Colonic mucosa (tissue), 4 donors: ENCODE data around the gene ZSCAN10. TPM values are rescaled to one million over a fixed set of nuclear protein-coding genes. Genes with fewer than 3 reads are reported as not detected.
A peak's percentile ranks its signal among the peaks of the same experiment; 100 is the strongest.
"Not testable (repeated sequence)": the region's sequence is repeated elsewhere in the genome, so short reads cannot be mapped to it uniquely, and the experiment has no call there.

Experiments
- DNase-seq: peaks from one replicate; pipeline ENCODE4 v3.0.0-alpha.2; 2020
- H3K27ac ChIP-seq: fragments of 200-600 bp; one replicate; pipeline ENCODE4 v1.8.0; 2021
- H3K27me3 ChIP-seq: fragments of 200-600 bp; one replicate; pipeline ENCODE4 v1.8.0; 2021
- H3K36me3 ChIP-seq: fragments of 200-600 bp; one replicate; pipeline ENCODE4 v1.8.0; 2021
- H3K4me1 ChIP-seq: fragments of 200-600 bp; one replicate; pipeline ENCODE4 v1.8.0; 2021; ENCODE audit warnings: mild to moderate bottlenecking
- H3K4me3 ChIP-seq: fragments of 200-600 bp; one replicate; pipeline ENCODE4 v1.8.0; 2021
- H3K9ac ChIP-seq, 2 donors: one replicate each; pipeline ENCODE4 v1.7.0; 2013; ENCODE audit warnings: control low read depth in 2 of 2, low read depth in 2 of 2, low read length in 2 of 2
- H3K9me3 ChIP-seq: fragments of 200-600 bp; one replicate; pipeline ENCODE4 v1.8.0; 2021
- intact Hi-C: fragments of 100-400 bp; cut with DNase I; formaldehyde crosslinking; loops from one replicate; pipeline ENCODE4 v1.14.1; 2022
- total RNA-seq, 2 donors: library from RNA; stranded (reverse); fragmentation: NEBNext Ultra II Directional in 1 of 2; extraction: Animal tissue kit (Norgen Biotek cat#: 25700) in 1 of 2; gene quantifications; one replicate each; pipeline ENCODE4 v1.2.1, GENCODE V29; 2021
- TF ChIP-seq, protein P1 (sequence below): fragments of 200-600 bp; IDR thresholded peaks from one replicate; pipeline ENCODE4 v1.8.0; 2022; ENCODE audit warnings: antibody characterized with exemption, mild to moderate bottlenecking
- donor health status: healthy.
- donor health status: DM: no; HTN: no; CAD: no.
- donor health status: DM: no; HTN: no; CAD: no.

Gene ZSCAN10
- total RNA-seq, 2 donors from 2014 or later, result 0.86 TPM; not detected in 1

DNA sequence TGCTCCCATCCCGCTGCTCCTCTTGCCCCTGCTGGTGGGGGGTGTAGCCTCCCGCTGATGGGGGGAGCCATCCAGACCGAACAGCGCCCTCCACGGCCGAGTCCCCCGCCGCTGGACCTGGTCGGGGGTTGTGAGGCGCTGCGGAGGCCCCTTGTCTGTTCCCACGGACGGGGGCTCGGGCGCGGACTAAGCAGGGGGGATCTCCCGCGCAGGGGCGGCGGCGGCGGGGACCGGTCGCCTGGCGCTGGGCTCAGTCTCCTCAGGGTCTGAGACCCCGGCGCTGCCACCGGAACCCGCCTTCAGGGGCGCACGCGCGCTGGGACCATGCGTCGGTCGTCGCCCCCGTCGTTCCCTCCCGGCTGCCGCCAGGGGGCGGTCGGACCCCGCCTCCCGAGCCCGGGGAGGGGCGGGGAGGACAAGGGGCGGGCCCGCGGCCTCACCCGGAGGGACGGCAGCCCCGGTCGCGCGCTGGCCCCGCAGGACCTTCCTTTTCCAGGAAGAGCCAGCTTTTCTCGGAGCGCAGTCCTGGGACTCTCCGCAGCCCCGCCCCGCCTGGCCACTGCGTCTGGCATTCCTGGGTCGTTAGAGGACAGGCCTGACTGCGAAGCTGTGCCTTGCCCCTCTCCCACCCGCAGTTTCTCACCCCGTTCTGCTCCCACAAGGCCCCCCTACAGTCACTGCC lies 39.9 kb downstream of the ZSCAN10 start:
- intact Hi-C loops, result loop anchor here (5.0 kb wide), 1 partner anchor 68 kb away; no protein-coding TSS in a partner anchor
- Histone ChIP-seq H3K9me3 (no peaks in the 10 kb centered on the region), H3K4me1 (peaks cover 12% of the 10 kb centered on the region)

DNA sequence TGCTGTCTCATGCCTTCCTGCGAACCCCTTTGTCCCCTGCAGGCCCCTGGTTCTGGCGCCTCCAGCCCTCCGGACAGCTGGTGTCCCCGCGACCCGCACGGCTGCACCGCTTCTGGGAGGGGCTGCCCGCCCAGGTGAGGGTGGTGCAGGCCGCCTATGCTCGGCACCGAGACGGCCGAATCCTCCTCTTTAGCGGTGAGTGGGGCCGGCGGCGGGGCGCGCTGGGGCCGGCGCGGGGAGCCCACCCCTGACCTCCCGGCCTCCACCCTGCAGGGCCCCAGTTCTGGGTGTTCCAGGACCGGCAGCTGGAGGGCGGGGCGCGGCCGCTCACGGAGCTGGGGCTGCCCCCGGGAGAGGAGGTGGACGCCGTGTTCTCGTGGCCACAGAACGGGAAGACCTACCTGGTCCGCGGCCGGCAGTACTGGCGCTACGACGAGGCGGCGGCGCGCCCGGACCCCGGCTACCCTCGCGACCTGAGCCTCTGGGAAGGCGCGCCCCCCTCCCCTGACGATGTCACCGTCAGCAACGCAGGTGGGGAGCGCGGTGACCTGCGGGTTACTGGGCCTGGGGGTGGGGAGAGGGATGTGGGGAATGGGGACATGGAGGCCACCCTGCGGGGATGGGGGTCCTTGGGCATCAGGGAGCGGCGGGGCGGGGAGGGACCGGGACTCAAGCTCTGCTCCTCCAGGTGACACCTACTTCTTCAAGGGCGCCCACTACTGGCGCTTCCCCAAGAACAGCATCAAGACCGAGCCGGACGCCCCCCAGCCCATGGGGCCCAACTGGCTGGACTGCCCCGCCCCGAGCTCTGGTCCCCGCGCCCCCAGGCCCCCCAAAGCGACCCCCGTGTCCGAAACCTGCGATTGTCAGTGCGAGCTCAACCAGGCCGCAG lies 40.7 kb downstream of the ZSCAN10 start:
- Histone ChIP-seq H3K9ac (peak overlapping the region; percentile 92 to 97), H3K4me1 (peaks cover 12% of the 10 kb centered on the region), H3K27ac (peak overlapping the region; percentile 81), H3K36me3 (no peaks in the 10 kb centered on the region), H3K9me3 (no peaks in the 10 kb centered on the region), H3K27me3 (no peaks in the 10 kb centered on the region), H3K4me3 (peak overlapping the region; percentile 89)
- intact Hi-C loops, result loop anchor here (5.0 kb wide), 1 partner anchor 69 kb away; no protein-coding TSS in a partner anchor
- TF ChIP-seq, protein P1, sequence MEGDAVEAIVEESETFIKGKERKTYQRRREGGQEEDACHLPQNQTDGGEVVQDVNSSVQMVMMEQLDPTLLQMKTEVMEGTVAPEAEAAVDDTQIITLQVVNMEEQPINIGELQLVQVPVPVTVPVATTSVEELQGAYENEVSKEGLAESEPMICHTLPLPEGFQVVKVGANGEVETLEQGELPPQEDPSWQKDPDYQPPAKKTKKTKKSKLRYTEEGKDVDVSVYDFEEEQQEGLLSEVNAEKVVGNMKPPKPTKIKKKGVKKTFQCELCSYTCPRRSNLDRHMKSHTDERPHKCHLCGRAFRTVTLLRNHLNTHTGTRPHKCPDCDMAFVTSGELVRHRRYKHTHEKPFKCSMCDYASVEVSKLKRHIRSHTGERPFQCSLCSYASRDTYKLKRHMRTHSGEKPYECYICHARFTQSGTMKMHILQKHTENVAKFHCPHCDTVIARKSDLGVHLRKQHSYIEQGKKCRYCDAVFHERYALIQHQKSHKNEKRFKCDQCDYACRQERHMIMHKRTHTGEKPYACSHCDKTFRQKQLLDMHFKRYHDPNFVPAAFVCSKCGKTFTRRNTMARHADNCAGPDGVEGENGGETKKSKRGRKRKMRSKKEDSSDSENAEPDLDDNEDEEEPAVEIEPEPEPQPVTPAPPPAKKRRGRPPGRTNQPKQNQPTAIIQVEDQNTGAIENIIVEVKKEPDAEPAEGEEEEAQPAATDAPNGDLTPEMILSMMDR, result no peak
- DNase-seq, result peak; percentile 78

More for the DNA sequence above, 39.9 kb downstream of the ZSCAN10 start:
- DNase-seq, result peak; percentile 92
- H3K9ac ChIP-seq, result peak overlapping the region; percentile 92 to 97
- no peaks in the 10 kb centered on the region for H3K36me3 ChIP-seq
- no peaks in the 10 kb centered on the region for H3K27me3 ChIP-seq
- H3K4me3 ChIP-seq, result peak overlapping the region; percentile 89
- H3K27ac ChIP-seq, result peak overlapping the region; percentile 81
- TF ChIP-seq, protein P1, result peak; percentile 95

DNA sequence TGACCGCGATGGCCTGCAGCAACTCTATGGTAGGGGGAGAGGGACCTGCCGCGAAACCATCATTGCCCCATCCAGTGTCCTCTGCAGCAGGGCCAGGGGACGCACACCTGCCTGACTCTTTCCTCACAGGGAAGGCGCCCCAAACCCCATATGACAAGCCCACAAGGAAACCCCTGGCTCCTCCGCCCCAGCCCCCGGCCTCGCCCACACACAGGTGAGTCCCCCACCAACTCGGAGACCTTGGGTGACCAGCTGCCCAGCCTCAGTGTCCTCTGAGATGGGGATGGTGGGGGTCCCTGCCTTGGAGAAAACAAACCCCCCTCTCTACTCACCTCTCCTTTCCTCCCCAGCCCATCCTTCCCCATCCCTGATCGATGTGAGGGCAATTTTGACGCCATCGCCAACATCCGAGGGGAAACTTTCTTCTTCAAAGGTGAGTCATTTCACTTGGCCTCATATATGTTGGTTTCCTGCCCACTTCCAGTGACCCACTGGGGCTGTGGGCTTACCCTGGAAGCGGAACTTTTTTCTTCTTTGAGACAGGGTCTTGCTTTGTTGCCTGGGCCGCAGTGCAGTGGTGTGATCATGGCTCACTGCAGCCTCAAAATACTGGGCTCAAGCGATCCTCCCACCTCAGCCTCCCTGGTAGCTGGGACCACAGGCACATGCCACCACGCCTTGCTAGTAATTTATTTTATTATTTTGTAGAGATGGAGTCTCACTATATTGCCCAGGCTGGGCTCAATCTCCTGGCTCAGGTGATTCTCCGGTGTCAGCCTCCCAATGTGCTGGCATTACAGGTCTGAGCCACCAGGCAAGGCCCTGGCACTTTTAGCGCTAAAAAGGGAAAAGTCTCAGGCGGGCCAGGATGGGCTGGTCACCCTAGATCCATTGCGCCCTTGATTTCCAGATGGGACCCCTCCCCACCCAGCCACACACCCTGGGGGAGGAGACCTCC lies 41.6 kb downstream of the ZSCAN10 start:
- no peaks in the 10 kb centered on the region for H3K9me3 ChIP-seq
- intact Hi-C loops, result loop anchor here (5.0 kb wide), 1 partner anchor 70 kb away; no protein-coding TSS in a partner anchor
- no peaks in the 10 kb centered on the region for H3K36me3 ChIP-seq
- H3K4me3 ChIP-seq, result peak overlapping the region; percentile 89
- peaks cover 12% of the 10 kb centered on the region for H3K4me1 ChIP-seq
- TF ChIP-seq, protein P1, result no peak
- H3K27ac ChIP-seq, result no peak overlapping the region
- H3K27me3 ChIP-seq, result no peaks in the 10 kb centered on the region
- peak overlapping the region in 1 of 2 donors; percentile 76 for H3K9ac ChIP-seq
- no peak for DNase-seq

DNA sequence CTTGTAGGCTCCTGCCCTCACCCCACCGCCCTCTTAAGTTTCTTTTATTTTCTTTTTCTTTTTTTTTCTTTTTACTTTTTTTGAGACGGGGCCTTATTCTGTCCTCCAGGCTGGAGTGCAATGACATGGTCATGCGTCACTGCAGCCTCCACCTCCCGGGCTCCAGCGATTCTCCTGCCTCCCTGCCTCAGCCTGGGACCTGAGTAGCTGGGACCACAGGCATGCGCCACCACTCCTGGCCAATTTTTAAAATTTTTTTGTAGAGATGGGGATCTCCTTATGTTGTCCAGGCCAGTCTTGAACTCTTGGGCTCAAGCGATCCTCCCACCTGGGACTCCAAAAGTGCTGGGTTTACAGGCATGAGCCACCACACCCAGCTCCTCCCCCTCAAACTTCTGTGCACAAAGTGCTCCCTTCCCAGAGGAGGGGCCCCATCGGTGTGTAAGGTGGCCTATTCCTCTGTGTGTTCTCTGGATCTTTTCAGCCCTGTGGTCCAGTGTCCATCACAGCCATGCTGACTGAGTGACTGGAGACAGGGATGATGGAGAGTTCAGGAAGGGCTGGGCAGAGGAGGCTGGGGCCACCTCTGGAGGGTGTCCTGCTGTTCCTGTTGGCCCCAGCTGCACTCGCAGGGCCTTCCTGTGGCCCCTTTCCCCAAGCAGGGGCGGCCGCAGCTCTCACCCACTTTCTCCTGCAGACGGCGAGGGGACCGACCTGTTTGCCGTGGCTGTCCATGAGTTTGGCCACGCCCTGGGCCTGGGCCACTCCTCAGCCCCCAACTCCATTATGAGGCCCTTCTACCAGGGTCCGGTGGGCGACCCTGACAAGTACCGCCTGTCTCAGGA lies 42.5 kb downstream of the ZSCAN10 start:
- DNase-seq, result no peak
- no peaks in the 10 kb centered on the region for H3K9me3 ChIP-seq
- H3K27me3 ChIP-seq, result no peaks in the 10 kb centered on the region
- peaks cover 12% of the 10 kb centered on the region for H3K4me1 ChIP-seq
- H3K4me3 ChIP-seq, result no peak overlapping the region
- H3K27ac ChIP-seq, result no peak overlapping the region
- no peak overlapping the region for H3K9ac ChIP-seq
- intact Hi-C loops, result loop anchor here (5.0 kb wide), 1 partner anchor 71 kb away; no protein-coding TSS in a partner anchor
- no peaks in the 10 kb centered on the region for H3K36me3 ChIP-seq
- TF ChIP-seq, protein P1, result no peak

DNA sequence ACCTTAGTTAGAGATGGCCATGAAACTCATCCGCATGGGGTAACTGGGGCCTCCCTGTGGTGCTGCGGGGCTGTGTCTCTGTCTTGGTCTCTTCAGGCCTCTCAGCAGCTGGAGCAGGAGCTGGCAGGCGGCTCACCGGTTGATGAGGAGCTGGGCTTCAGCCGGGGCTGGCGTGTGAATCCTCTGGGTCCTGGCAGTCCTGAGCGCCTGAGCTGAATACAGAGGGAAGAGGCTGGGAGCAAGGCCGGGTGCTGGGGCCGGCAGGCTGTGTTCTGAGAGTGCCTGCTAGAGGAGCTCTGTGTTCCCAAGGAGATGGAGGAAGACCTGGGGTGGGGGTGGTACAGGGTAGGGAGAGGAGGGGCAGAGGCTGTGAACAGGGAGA lies 43.4 kb downstream of the ZSCAN10 start:
- not testable (repeated sequence) for H3K36me3 ChIP-seq, H3K27me3 ChIP-seq, H3K27ac ChIP-seq, H3K4me3 ChIP-seq, H3K9ac ChIP-seq, H3K9me3 ChIP-seq, DNase-seq
- H3K4me1 ChIP-seq, result peaks cover 12% of the 10 kb centered on the region
- intact Hi-C loops, result loop anchor here (5.0 kb wide), 1 partner anchor 72 kb away; no protein-coding TSS in a partner anchor
